Measurements from ENCODE around the gene ZNF597. TPM values are rescaled to one million over a fixed set of nuclear protein-coding genes. Genes with fewer than 3 reads are reported as not detected.

ZNF597 gene
- polyA plus RNA-seq, 1 donor: 4.2 TPM

DNA sequence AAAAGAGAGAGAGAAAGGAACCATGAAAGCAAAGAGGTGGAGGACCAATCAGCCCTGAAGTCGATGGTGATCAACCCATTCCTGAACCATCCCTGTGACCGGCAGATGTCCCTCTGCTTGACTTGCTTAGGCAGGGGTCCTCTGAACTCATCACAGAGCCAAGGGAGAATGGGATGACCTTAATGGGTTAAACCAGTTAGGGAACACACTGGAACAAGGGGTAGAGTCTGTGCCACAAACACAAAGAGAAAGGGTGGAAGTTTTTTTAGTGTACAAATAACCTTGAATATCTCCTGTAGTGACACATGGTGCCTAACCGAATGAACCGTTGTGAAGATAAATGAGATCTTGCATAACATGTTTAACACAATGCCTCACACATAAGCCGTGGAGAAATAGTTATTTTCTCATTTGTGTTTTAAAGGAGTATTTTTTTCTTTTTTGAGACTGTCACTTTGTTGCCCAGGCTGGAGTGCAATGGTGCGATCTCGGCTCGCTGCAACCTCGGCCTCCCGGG lies 11.4 kb upstream of the ZNF597 start:
- no peaks in the 10 kb centered on the region for H3K27me3 ChIP-seq (ENCODE audit: control insufficient read depth, insufficient read depth, low read length)
- H3K36me3 ChIP-seq (ENCODE audit: control insufficient read depth, insufficient read depth, low read length): peaks cover 2% of the 10 kb centered on the region
- WGBS (ENCODE audit: insufficient coverage, low lambda C conversion rate): 100% methylated on average over 1 of the region's 10 CpGs
- DNase-seq: no peak
- H3K27ac ChIP-seq (ENCODE audit: low read length): no peak overlapping the region
- H3K4me3 ChIP-seq (ENCODE audit: low read length): no peak overlapping the region
- peaks cover 4% of the 10 kb centered on the region for H3K4me1 ChIP-seq (ENCODE audit: control insufficient read depth, insufficient read depth, low read length)
- H3K9me3 ChIP-seq (ENCODE audit: control insufficient read depth, low read depth, low read length): no peaks in the 10 kb centered on the region

- no peak for DNase-seq
- 100% methylated on average over 2 of the region's 5 CpGs for WGBS (ENCODE audit: insufficient coverage, low lambda C conversion rate)
- Histone ChIP-seq H3K9me3 (ENCODE audit: control insufficient read depth, low read depth, low read length) (no peaks in the 10 kb centered on the region), H3K4me3 (ENCODE audit: low read length) (no peak overlapping the region), H3K4me1 (ENCODE audit: control insufficient read depth, insufficient read depth, low read length) (peaks cover 4% of the 10 kb centered on the region), H3K36me3 (ENCODE audit: control insufficient read depth, insufficient read depth, low read length) (peaks cover 2% of the 10 kb centered on the region), H3K27me3 (ENCODE audit: control insufficient read depth, insufficient read depth, low read length) (no peaks in the 10 kb centered on the region), H3K27ac (ENCODE audit: low read length) (no peak overlapping the region)
Measured at GRCh38 chr16:3454093-3454492, 10.8 kb upstream of the ZNF597 start.

DNA sequence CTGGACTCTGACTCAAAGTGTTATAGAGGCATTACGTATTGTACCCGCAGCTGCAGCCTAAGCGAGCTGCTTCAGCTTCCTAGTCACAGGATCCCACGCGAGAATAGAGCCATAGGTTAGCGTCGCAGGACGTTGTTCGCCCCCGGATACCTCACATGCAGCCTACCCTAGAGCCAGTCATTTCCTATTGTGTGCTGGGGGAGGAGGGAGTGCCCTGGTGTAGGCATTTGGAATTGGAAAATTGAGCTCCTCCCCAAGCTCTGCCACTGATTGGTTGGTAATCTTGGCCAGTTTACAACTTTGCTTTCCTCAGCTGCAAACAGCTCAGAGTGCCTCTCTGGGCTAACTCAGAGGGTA lies 706 bp upstream of the ZNF597 start:
- H3K4me3 ChIP-seq (ENCODE audit: low read length): peak overlapping the region; percentile 79
- WGBS (ENCODE audit: insufficient coverage, low lambda C conversion rate): no CpG with 5 or more reads among the region's 10 CpGs
- H3K9me3 ChIP-seq (ENCODE audit: control insufficient read depth, low read depth, low read length): peaks cover 19% of the 10 kb centered on the region

GRCh38 chr16:3439637-3440036 lies 3.7 kb downstream of the ZNF597 start:
- Histone ChIP-seq H3K27ac (ENCODE audit: low read length) (no peak overlapping the region), H3K36me3 (ENCODE audit: control insufficient read depth, insufficient read depth, low read length) (peaks cover 9% of the 10 kb centered on the region), H3K9me3 (ENCODE audit: control insufficient read depth, low read depth, low read length) (peaks cover 22% of the 10 kb centered on the region), H3K4me3 (ENCODE audit: low read length) (no peak overlapping the region), H3K27me3 (ENCODE audit: control insufficient read depth, insufficient read depth, low read length) (no peaks in the 10 kb centered on the region), H3K4me1 (ENCODE audit: control insufficient read depth, insufficient read depth, low read length) (no peaks in the 10 kb centered on the region)
- DNase-seq: no peak
- 79% methylated on average over 3 of the region's 4 CpGs for WGBS (ENCODE audit: insufficient coverage, low lambda C conversion rate)

More for the DNA sequence above, 706 bp upstream of the ZNF597 start:
- Histone ChIP-seq H3K27ac (ENCODE audit: low read length) (peak overlapping the region; percentile 93), H3K4me1 (ENCODE audit: control insufficient read depth, insufficient read depth, low read length) (no peaks in the 10 kb centered on the region), H3K36me3 (ENCODE audit: control insufficient read depth, insufficient read depth, low read length) (peaks cover 16% of the 10 kb centered on the region), H3K27me3 (ENCODE audit: control insufficient read depth, insufficient read depth, low read length) (no peaks in the 10 kb centered on the region)
- DNase-seq: peak; percentile 25 to 68

DNA sequence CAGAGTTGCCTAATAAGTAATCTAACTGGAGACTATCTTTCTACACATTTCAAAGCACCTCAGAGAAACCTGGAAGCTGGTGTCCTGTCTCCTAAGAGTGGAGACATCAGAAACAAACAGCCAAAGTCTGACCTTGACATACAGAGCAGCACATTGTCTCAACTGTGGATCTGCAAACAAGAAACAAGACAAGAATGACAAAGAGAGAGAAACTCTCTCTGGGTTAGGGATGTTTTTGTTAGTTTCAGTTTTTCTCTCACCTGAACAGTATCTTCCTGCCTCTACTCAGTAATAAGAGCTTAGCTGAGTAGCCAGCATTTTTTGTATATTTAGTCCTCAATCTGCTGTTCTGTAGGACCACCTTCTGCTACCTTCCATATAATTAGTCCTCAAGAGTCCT lies 8.9 kb downstream of the ZNF597 start:
- Histone ChIP-seq H3K4me1 (ENCODE audit: control insufficient read depth, insufficient read depth, low read length) (no peaks in the 10 kb centered on the region), H3K4me3 (ENCODE audit: low read length) (no peak overlapping the region)
- DNase-seq: no peak

GRCh38 chr16:3431779-3432219 lies 11.5 kb downstream of the ZNF597 start:
- H3K4me3 ChIP-seq (ENCODE audit: low read length): no peak overlapping the region
- peaks cover 5% of the 10 kb centered on the region for H3K9me3 ChIP-seq (ENCODE audit: control insufficient read depth, low read depth, low read length)
- H3K36me3 ChIP-seq (ENCODE audit: control insufficient read depth, insufficient read depth, low read length): peaks cover 2% of the 10 kb centered on the region
- peak in 1 of 2 donors; percentile 57 for DNase-seq
- H3K4me1 ChIP-seq (ENCODE audit: control insufficient read depth, insufficient read depth, low read length): no peaks in the 10 kb centered on the region
- H3K27ac ChIP-seq (ENCODE audit: low read length): no peak overlapping the region
- WGBS (ENCODE audit: insufficient coverage, low lambda C conversion rate): no CpG with 5 or more reads among the region's 26 CpGs
- no peaks in the 10 kb centered on the region for H3K27me3 ChIP-seq (ENCODE audit: control insufficient read depth, insufficient read depth, low read length)

More for the DNA sequence above, 8.9 kb downstream of the ZNF597 start:
- Histone ChIP-seq H3K27ac (ENCODE audit: low read length) (no peak overlapping the region), H3K36me3 (ENCODE audit: control insufficient read depth, insufficient read depth, low read length) (peaks cover 6% of the 10 kb centered on the region), H3K9me3 (ENCODE audit: control insufficient read depth, low read depth, low read length) (peaks cover 11% of the 10 kb centered on the region), H3K27me3 (ENCODE audit: control insufficient read depth, insufficient read depth, low read length) (no peaks in the 10 kb centered on the region)

GRCh38 chr16:3413730-3414379 lies 29.4 kb downstream of the ZNF597 start:
- H3K27ac ChIP-seq (ENCODE audit: low read length): no peak overlapping the region
- WGBS (ENCODE audit: insufficient coverage, low lambda C conversion rate): no CpG with 5 or more reads among the region's 29 CpGs
- H3K9me3 ChIP-seq (ENCODE audit: control insufficient read depth, low read depth, low read length): peaks cover 60% of the 10 kb centered on the region
- H3K4me3 ChIP-seq (ENCODE audit: low read length): no peak overlapping the region
- no peak for DNase-seq
- H3K4me1 ChIP-seq (ENCODE audit: control insufficient read depth, insufficient read depth, low read length): no peaks in the 10 kb centered on the region
- peaks cover 2% of the 10 kb centered on the region for H3K36me3 ChIP-seq (ENCODE audit: control insufficient read depth, insufficient read depth, low read length)
- no peaks in the 10 kb centered on the region for H3K27me3 ChIP-seq (ENCODE audit: control insufficient read depth, insufficient read depth, low read length)

GRCh38 chr16:3408561-3409197 lies 34.6 kb downstream of the ZNF597 start:
- WGBS (ENCODE audit: insufficient coverage, low lambda C conversion rate): no CpG with 5 or more reads among the region's 12 CpGs
- Histone ChIP-seq H3K36me3 (ENCODE audit: control insufficient read depth, insufficient read depth, low read length) (peaks cover 46% of the 10 kb centered on the region), H3K27ac (ENCODE audit: low read length) (no peak overlapping the region), H3K4me3 (ENCODE audit: low read length) (no peak overlapping the region), H3K4me1 (ENCODE audit: control insufficient read depth, insufficient read depth, low read length) (no peaks in the 10 kb centered on the region), H3K27me3 (ENCODE audit: control insufficient read depth, insufficient read depth, low read length) (no peaks in the 10 kb centered on the region), H3K9me3 (ENCODE audit: control insufficient read depth, low read depth, low read length) (peaks cover 71% of the 10 kb centered on the region)
- no peak for DNase-seq

DNA sequence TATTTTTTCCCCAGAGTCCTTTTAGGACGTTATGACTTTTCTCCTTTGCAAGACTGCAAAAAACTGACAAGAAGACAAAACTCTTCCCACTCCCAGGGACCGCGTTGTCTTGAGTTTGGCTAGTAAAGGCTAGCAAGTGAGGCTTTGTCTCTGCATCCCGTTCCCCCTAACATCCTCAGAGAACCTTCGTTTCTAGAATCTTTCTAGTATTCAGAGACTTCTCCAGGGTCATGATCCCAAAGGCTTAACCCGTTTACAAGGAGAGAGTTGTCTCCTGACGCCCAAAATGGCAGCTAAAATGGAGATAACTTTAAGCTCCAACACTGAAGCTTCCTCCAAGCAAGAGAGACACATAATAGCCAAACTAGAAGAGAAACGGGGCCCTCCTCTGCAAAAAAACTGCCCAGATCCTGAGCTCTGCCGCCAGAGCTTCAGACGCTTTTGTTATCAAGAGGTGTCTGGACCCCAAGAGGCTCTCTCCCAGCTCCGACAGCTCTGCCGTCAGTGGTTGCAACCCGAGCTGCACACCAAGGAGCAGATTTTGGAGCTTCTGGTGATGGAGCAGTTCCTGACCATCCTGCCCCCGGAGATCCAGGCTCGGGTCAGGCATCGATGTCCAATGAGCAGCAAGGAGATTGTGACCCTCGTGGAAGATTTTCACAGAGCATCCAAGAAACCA lies 41.4 kb downstream of the ZNF597 start:
- H3K27ac ChIP-seq (ENCODE audit: low read length): peak overlapping the region; percentile 70
- no peaks in the 10 kb centered on the region for H3K27me3 ChIP-seq (ENCODE audit: control insufficient read depth, insufficient read depth, low read length)
- H3K4me3 ChIP-seq (ENCODE audit: low read length): peak overlapping the region; percentile 83
- peaks cover 51% of the 10 kb centered on the region for H3K9me3 ChIP-seq (ENCODE audit: control insufficient read depth, low read depth, low read length)
- no peak for DNase-seq
- peaks cover 43% of the 10 kb centered on the region for H3K36me3 ChIP-seq (ENCODE audit: control insufficient read depth, insufficient read depth, low read length)
- peaks cover 3% of the 10 kb centered on the region for H3K4me1 ChIP-seq (ENCODE audit: control insufficient read depth, insufficient read depth, low read length)
- no CpG with 5 or more reads among the region's 17 CpGs for WGBS (ENCODE audit: insufficient coverage, low lambda C conversion rate)

DNA sequence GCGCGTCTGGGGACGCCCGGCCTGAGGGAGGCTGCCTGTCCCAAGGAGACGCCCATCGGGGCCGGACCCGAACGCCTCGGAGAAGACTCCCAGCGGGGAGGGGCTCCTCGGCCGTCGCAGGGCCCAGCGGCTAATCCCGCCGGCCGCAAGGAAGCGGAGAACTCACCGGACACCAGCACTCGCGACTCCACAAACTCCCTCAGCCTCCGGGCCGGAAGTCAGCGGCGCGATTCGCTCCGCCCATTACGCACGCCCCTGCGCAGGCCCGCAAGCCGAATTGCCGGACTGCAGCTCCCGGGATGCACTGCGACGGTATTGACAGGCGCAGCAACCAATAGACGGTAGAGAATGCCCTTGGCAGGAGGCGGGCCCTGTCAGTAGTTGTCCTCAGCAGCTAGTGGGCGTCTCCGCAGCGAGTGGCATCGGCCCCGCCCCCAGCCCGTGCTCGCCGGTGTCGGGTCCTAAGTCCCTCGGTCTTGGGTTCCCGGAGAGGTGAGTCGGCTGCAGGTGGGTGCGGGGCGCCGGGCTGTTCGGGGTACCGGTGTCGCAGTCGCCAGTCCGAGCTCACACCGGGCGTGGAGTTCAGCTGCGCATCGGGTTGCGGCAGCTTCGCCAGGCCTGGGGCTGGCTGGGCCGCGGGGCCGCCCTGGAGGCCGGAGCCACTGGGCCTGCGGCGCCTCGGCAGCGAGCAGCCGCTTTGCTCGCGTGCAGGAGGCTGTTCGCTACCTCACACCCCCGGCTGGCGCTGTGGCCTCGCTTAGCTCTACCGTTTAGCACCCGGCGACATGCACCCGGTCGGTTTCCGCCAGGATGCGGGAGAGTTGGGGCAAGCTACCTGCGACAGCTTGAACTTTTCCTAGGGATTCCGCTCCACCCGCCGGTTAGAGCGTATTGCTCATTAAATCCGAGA lies 42.3 kb downstream of the ZNF597 start, which contains the start of the genes ZNF174 and ZSCAN32:
TSS of gene ZNF174 (plus strand) at position 437 of the 910 bp plus-strand sequence. CDS start 790 bp downstream, outside the sequence.
TSS of gene ZSCAN32 (minus strand) at position 226 of the 910 bp plus-strand sequence. CDS start 3,447 bp downstream, outside the sequence.
- Histone ChIP-seq H3K36me3 (ENCODE audit: control insufficient read depth, insufficient read depth, low read length) (peaks cover 46% of the 10 kb centered on the region), H3K27me3 (ENCODE audit: control insufficient read depth, insufficient read depth, low read length) (no peaks in the 10 kb centered on the region), H3K4me1 (ENCODE audit: control insufficient read depth, insufficient read depth, low read length) (peaks cover 3% of the 10 kb centered on the region), H3K9me3 (ENCODE audit: control insufficient read depth, low read depth, low read length) (peaks cover 49% of the 10 kb centered on the region), H3K27ac (ENCODE audit: low read length) (peak within 1 kb of the TSS; percentile 88), H3K4me3 (ENCODE audit: low read length) (peak within 1 kb of the TSS; percentile 83)
- peak; percentile 99 to 100 for DNase-seq
- no CpG with 5 or more reads among the region's 95 CpGs for WGBS (ENCODE audit: insufficient coverage, low lambda C conversion rate)
